H9 (cell line): ENCODE data around the gene PDXP. TPM values are rescaled to one million over a fixed set of nuclear protein-coding genes. Genes with fewer than 3 reads are reported as not detected.

ENCODE experiments used
- DNase-seq: peaks from one replicate; pipeline ENCODE4 v3.0.0-alpha.2; 2017
- H2AFZ ChIP-seq: one replicate; pipeline ENCODE4 v1.6.1; 2013; ENCODE audit warnings: mild to moderate bottlenecking, low read length, control low read depth, moderate library complexity
- H2AK5ac ChIP-seq: 2 replicates; pipeline ENCODE4 v1.6.1; 2013; ENCODE audit warnings: low read length, control low read depth, mixed read lengths; ENCODE audit not compliant: insufficient read length
- H2BK120ac ChIP-seq: one replicate; pipeline ENCODE4 v1.6.1; 2013; ENCODE audit warnings: low read depth, mild to moderate bottlenecking, low read length, control low read depth, inconsistent platforms; ENCODE audit not compliant: poor library complexity, severe bottlenecking
- H2BK12ac ChIP-seq: 2 replicates; pipeline ENCODE4 v1.6.1; 2013; ENCODE audit warnings: low read length, control low read depth, mixed read lengths, low read depth; ENCODE audit not compliant: insufficient read length
- H2BK15ac ChIP-seq: 2 replicates; pipeline ENCODE4 v1.6.1; 2013; ENCODE audit warnings: low read depth, low read length, control low read depth
- H2BK20ac ChIP-seq: one replicate; pipeline ENCODE4 v1.6.1; 2013; ENCODE audit warnings: low read depth, mild to moderate bottlenecking, low read length, control low read depth, inconsistent platforms; ENCODE audit not compliant: poor library complexity, severe bottlenecking
- H2BK5ac ChIP-seq: 2 replicates; pipeline ENCODE4 v1.6.1; 2013; ENCODE audit warnings: low read length, control low read depth, mixed read lengths; ENCODE audit not compliant: insufficient read length
- H3K14ac ChIP-seq: 2 replicates; pipeline ENCODE4 v1.6.1; 2013; ENCODE audit warnings: low read length, control low read depth; ENCODE audit not compliant: insufficient read depth
- H3K18ac ChIP-seq: 2 replicates; pipeline ENCODE4 v1.6.1; 2013; ENCODE audit warnings: low read depth, mild to moderate bottlenecking, mixed read lengths, low read length, control low read depth; ENCODE audit not compliant: insufficient read length
- H3K23ac ChIP-seq: 2 replicates; pipeline ENCODE4 v1.6.1; 2013; ENCODE audit warnings: low read length, control low read depth, mixed read lengths, low read depth; ENCODE audit not compliant: insufficient read length
- H3K23me2 ChIP-seq: 2 replicates; pipeline ENCODE4 v1.6.1; 2013; ENCODE audit warnings: low read depth, mild to moderate bottlenecking, mixed read lengths, low read length, control low read depth; ENCODE audit not compliant: insufficient read length, poor library complexity, severe bottlenecking
- H3K27ac ChIP-seq: 2 replicates; pipeline ENCODE4 v1.5.1; 2013; ENCODE audit warnings: low read length, control low read depth, mixed read lengths, low read depth; ENCODE audit not compliant: insufficient read length
- H3K27me3 ChIP-seq: 2 replicates; pipeline ENCODE4 v1.6.1; 2013; ENCODE audit warnings: low read length, control low read depth, inconsistent platforms; ENCODE audit not compliant: insufficient read depth
- H3K4ac ChIP-seq: 2 replicates; pipeline ENCODE4 v1.6.1; 2013; ENCODE audit warnings: low read depth, mild to moderate bottlenecking, control low read depth, inconsistent platforms, low read length, moderate library complexity
- H3K4me1 ChIP-seq: 2 replicates; pipeline ENCODE4 v1.6.1; 2013; ENCODE audit warnings: low read length, control low read depth, inconsistent platforms; ENCODE audit not compliant: insufficient read depth
- H3K4me2 ChIP-seq: 2 replicates; pipeline ENCODE4 v1.6.1; 2013; ENCODE audit warnings: low read length, control low read depth, mixed read lengths; ENCODE audit not compliant: insufficient read length, insufficient read depth
- H3K56ac ChIP-seq: 2 replicates; pipeline ENCODE4 v1.6.1; 2013; ENCODE audit warnings: low read depth, mild to moderate bottlenecking, mixed read lengths, low read length, control low read depth; ENCODE audit not compliant: insufficient read length
- H3K79me1 ChIP-seq: 2 replicates; pipeline ENCODE4 v1.6.1; 2013; ENCODE audit warnings: low read depth, mild to moderate bottlenecking, moderate library complexity, low read length, control low read depth, inconsistent platforms; ENCODE audit not compliant: insufficient read depth, poor library complexity, severe bottlenecking
- H3K79me2 ChIP-seq: 2 replicates; pipeline ENCODE4 v1.6.1; 2013; ENCODE audit warnings: low read length, control low read depth, inconsistent platforms; ENCODE audit not compliant: insufficient read depth
- H3K9ac ChIP-seq: 2 replicates; pipeline ENCODE4 v1.6.1; 2013; ENCODE audit warnings: low read length, control low read depth, mixed read lengths; ENCODE audit not compliant: insufficient read length; ENCODE audit errors: extremely low read depth
- H3K9me3 ChIP-seq: one replicate; pipeline ENCODE4 v1.6.1; 2013; ENCODE audit warnings: low read depth, low read length, inconsistent platforms; ENCODE audit not compliant: control insufficient read depth
- H3T11ph ChIP-seq: one replicate; pipeline ENCODE4 v1.6.1; 2013; ENCODE audit warnings: mild to moderate bottlenecking, low read length, control low read depth, inconsistent platforms
- H4K20me1 ChIP-seq: one replicate; pipeline ENCODE4 v1.6.1; 2013; ENCODE audit not compliant: control insufficient read depth, insufficient read length, insufficient read depth
- H4K5ac ChIP-seq: 2 replicates; pipeline ENCODE4 v1.6.1; 2013; ENCODE audit warnings: low read depth, mild to moderate bottlenecking, mixed read lengths, low read length, control low read depth; ENCODE audit not compliant: insufficient read length
- H4K8ac ChIP-seq: replicated peaks from 2 replicates; pipeline ENCODE4 v1.6.1; 2013; ENCODE audit warnings: low read length, control low read depth, mixed read lengths, low read depth; ENCODE audit not compliant: insufficient read length
- H4K91ac ChIP-seq: 2 replicates; pipeline ENCODE4 v1.6.1; 2013; ENCODE audit warnings: low read depth, mild to moderate bottlenecking, moderate library complexity, mixed read lengths, low read length, control low read depth; ENCODE audit not compliant: insufficient read length
- H3K27ac Mint-ChIP-seq, 3 experiments: 2 replicates in 2 of 3; 3 replicates in 1 of 3; pipeline ENCODE4 v1.8.0; 2020 to 2021; ENCODE audit warnings: mixed read lengths in 3 of 3, mild to moderate bottlenecking in 1 of 3, moderate library complexity in 1 of 3
- H3K27me3 Mint-ChIP-seq: 2 replicates; pipeline ENCODE4 v1.8.0; 2021; ENCODE audit warnings: low read depth, mild to moderate bottlenecking, moderate library complexity, mixed read lengths
- H3K36me3 Mint-ChIP-seq, 3 experiments: 2 replicates in 2 of 3; 3 replicates in 1 of 3; pipeline ENCODE4 v1.8.0; 2020 to 2021; ENCODE audit warnings: low read depth in 3 of 3, mixed read lengths in 3 of 3; ENCODE audit not compliant: insufficient read depth in 1 of 3
- H3K4me1 Mint-ChIP-seq, 2 experiments: 2 replicates each; pipeline ENCODE4 v1.8.0; 2020; ENCODE audit warnings: mixed read lengths in 2 of 2
- H3K4me3 Mint-ChIP-seq, 2 experiments: 2 replicates in 1 of 2; 3 replicates in 1 of 2; pipeline ENCODE4 v1.8.0; 2020 to 2021; ENCODE audit warnings: mild to moderate bottlenecking in 2 of 2, mixed read lengths in 2 of 2, moderate library complexity in 1 of 2
- H3K9me3 Mint-ChIP-seq, 2 experiments: 2 replicates in 1 of 2; 3 replicates in 1 of 2; pipeline ENCODE4 v1.8.0; 2020; ENCODE audit warnings: mild to moderate bottlenecking in 2 of 2, mixed read lengths in 2 of 2, moderate library complexity in 1 of 2
- WGBS: extraction: QIAGEN DNeasy Blood & Tissue Kit; methylation state at CpG from one replicate; pipeline ENCODE4 v1.1.7; 2013; ENCODE audit warnings: missing lambda C conversion rate, low lambda C conversion rate, mixed read lengths; ENCODE audit not compliant: insufficient read length; ENCODE audit errors: extremely low coverage; 5-methylcytosine and 5-hydroxymethylcytosine counted together
- total RNA-seq: library from RNA; stranded (reverse); gene quantifications from 2 replicates; pipeline ENCODE4 v1.2.1, GENCODE V29; 2021
- TF ChIP-seq, protein P1 (sequence below): fragments of 200-600 bp; sonication (generic); conservative IDR thresholded peaks from 3 replicates; pipeline ENCODE4 v1.8.0; 2021; ENCODE audit warnings: antibody characterized with exemption, mild to moderate bottlenecking

The PDXP gene
- total RNA-seq, 1 experiment from 2014 or later = 41.0 TPM

GRCh38 chr22:37625737-37626136 lies 32.8 kb upstream of the PDXP start:
- no peak overlapping the region for H2AK5ac ChIP-seq
- H3K9me3 ChIP-seq = no peaks in the 10 kb centered on the region
- no peaks in the 10 kb centered on the region for H3K27me3 ChIP-seq
- H3K18ac ChIP-seq = no peak overlapping the region
- no peak overlapping the region for H4K91ac ChIP-seq
- no peak overlapping the region for H3K23ac ChIP-seq
- no peak overlapping the region for H4K8ac ChIP-seq
- no peaks in the 10 kb centered on the region; a peak in 1 of 5 replicates for H3K9me3 Mint-ChIP-seq
- H3K56ac ChIP-seq = no peak overlapping the region
- H2AFZ ChIP-seq = no peak overlapping the region
- no peaks in the 10 kb centered on the region for H3K79me1 ChIP-seq
- H2BK120ac ChIP-seq = no peak overlapping the region
- no peak overlapping the region for H4K5ac ChIP-seq
- H2BK15ac ChIP-seq = no peak overlapping the region
- no peak overlapping the region for H2BK12ac ChIP-seq
- TF ChIP-seq, protein P1, sequence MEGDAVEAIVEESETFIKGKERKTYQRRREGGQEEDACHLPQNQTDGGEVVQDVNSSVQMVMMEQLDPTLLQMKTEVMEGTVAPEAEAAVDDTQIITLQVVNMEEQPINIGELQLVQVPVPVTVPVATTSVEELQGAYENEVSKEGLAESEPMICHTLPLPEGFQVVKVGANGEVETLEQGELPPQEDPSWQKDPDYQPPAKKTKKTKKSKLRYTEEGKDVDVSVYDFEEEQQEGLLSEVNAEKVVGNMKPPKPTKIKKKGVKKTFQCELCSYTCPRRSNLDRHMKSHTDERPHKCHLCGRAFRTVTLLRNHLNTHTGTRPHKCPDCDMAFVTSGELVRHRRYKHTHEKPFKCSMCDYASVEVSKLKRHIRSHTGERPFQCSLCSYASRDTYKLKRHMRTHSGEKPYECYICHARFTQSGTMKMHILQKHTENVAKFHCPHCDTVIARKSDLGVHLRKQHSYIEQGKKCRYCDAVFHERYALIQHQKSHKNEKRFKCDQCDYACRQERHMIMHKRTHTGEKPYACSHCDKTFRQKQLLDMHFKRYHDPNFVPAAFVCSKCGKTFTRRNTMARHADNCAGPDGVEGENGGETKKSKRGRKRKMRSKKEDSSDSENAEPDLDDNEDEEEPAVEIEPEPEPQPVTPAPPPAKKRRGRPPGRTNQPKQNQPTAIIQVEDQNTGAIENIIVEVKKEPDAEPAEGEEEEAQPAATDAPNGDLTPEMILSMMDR = no peak
- H4K20me1 ChIP-seq = no peaks in the 10 kb centered on the region
- no peak overlapping the region for H3T11ph ChIP-seq
- no peak overlapping the region for H3K9ac ChIP-seq
- no peaks in the 10 kb centered on the region for H3K23me2 ChIP-seq
- no peak for DNase-seq
- no CpG with 5 or more reads among the region's 14 CpGs for WGBS
- no peak overlapping the region for H3K27ac ChIP-seq
- H3K4me3 Mint-ChIP-seq = no peak overlapping the region
- H3K4me2 ChIP-seq = no peak overlapping the region
- H3K27me3 Mint-ChIP-seq = no peaks in the 10 kb centered on the region; the same call in 1 of the 2 replicates
- no peak overlapping the region for H2BK20ac ChIP-seq
- peaks cover 2% of the 10 kb centered on the region; the same call in 1 of the 2 replicates for H3K4me1 ChIP-seq
- no peak overlapping the region for H2BK5ac ChIP-seq
- no peak overlapping the region for H3K4ac ChIP-seq
- no peak overlapping the region for H3K27ac Mint-ChIP-seq
- peaks cover 3 to 28% (median 22%) of the 10 kb centered on the region in 3 experiments; a peak in 6 of 7 replicates for H3K36me3 Mint-ChIP-seq
- no peak overlapping the region for H3K14ac ChIP-seq
- H3K79me2 ChIP-seq = no peaks in the 10 kb centered on the region
- peaks cover 2 to 5% of the 10 kb centered on the region in 2 experiments for H3K4me1 Mint-ChIP-seq
